MCF 10A (cell line): ENCODE results near the gene HERPUD1. TPM values are rescaled to one million over a fixed set of nuclear protein-coding genes. Genes with fewer than 3 reads are reported as not detected.

ENCODE experiments used
- BruUV-seq: library from RNA; stranded (reverse); fragments of 400-500 nt; replicated peaks from 2 replicates; lab custom pipeline; 2021; lab: Mats Ljungman, UMichigan
- CTCF ChIA-PET: fragments of 300-600 bp; sonication (Branson Sonifier 250); formaldehyde crosslinking; extraction: SDS; loops from one replicate; lab custom pipeline; 2021; ENCODE audit warnings: antibody characterized with exemption, inconsistent platforms; lab: Yijun Ruan, JAX
- POLR2A ChIA-PET: fragments of 300-600, 350-650 bp; sonication (Branson Sonifier 250); formaldehyde crosslinking; extraction: SDS; loops from one replicate; lab custom pipeline; 2020; ENCODE audit warnings: antibody characterized with exemption, inconsistent platforms; lab: Yijun Ruan, JAX
- DNase-seq: peaks from one replicate; pipeline ENCODE4 v3.0.0-alpha.2; 2018; ENCODE audit not compliant: unreplicated experiment
- H3K27ac Mint-ChIP-seq: one replicate; pipeline ENCODE4 v1.8.0; 2022; ENCODE audit warnings: mild to moderate bottlenecking, low read depth, mixed read lengths; ENCODE audit not compliant: unreplicated experiment
- H3K27me3 Mint-ChIP-seq: one replicate; pipeline ENCODE4 v1.8.0; 2022; ENCODE audit warnings: mixed read lengths; ENCODE audit not compliant: insufficient read depth, unreplicated experiment
- H3K36me3 Mint-ChIP-seq: one replicate; pipeline ENCODE4 v1.8.0; 2022; ENCODE audit warnings: mild to moderate bottlenecking, moderate library complexity, mixed read lengths; ENCODE audit not compliant: insufficient read depth, unreplicated experiment
- H3K4me1 Mint-ChIP-seq: one replicate; pipeline ENCODE4 v1.8.0; 2022; ENCODE audit warnings: mixed read lengths; ENCODE audit not compliant: insufficient read depth, unreplicated experiment
- H3K4me3 Mint-ChIP-seq: one replicate; pipeline ENCODE4 v1.8.0; 2022; ENCODE audit warnings: mild to moderate bottlenecking, moderate library complexity, mixed read lengths; ENCODE audit not compliant: unreplicated experiment
- H3K9me3 Mint-ChIP-seq: one replicate; pipeline ENCODE4 v1.8.0; 2022; ENCODE audit warnings: mixed read lengths; ENCODE audit not compliant: unreplicated experiment
- CTCF ChIP-seq: fragments of 200-600 bp; IDR thresholded peaks from one replicate; pipeline ENCODE4 v1.8.0; 2022; ENCODE audit warnings: antibody characterized with exemption, mild to moderate bottlenecking; ENCODE audit not compliant: unreplicated experiment
- intact Hi-C: fragments of 100-400 bp; cut with micrococcal nuclease; formaldehyde crosslinking; loops from 2 replicates; pipeline ENCODE4 v1.14.1; 2022
- total RNA-seq: library from RNA; stranded (reverse); gene quantifications from 2 replicates; pipeline ENCODE4 v1.2.3, GENCODE V29; 2022

Gene HERPUD1
- total RNA-seq, 1 experiment from 2014 or later = 201 TPM

GRCh38 chr16:56903866-56904265 is 28.1 kb upstream of the HERPUD1 start:
- Mint-ChIP-seq H3K36me3 (peaks cover 6% of the 10 kb centered on the region), H3K27me3 (peaks cover 28% of the 10 kb centered on the region), H3K4me3 (no peak overlapping the region), H3K4me1 (no peaks in the 10 kb centered on the region), H3K9me3 (no peaks in the 10 kb centered on the region), H3K27ac (no peak overlapping the region)
- BruUV-seq = no TSS peak
- DNase-seq = no peak
- no peak for TF ChIP-seq CTCF
- intact Hi-C loops = no loop called here
- ChIA-PET CTCF (no interaction called here), POLR2A (no interaction called here)

- TF ChIP-seq CTCF = no peak
- CTCF ChIA-PET = interaction anchor here (0.6 kb wide), 1 partner anchor 20 kb away, joined by 3 read pairs; no protein-coding TSS in a partner anchor
- H3K27ac Mint-ChIP-seq = no peak overlapping the region
- H3K27me3 Mint-ChIP-seq = no peaks in the 10 kb centered on the region
- no peak for DNase-seq
- no TSS peak for BruUV-seq
- peaks cover 6% of the 10 kb centered on the region for H3K36me3 Mint-ChIP-seq
- peaks cover under 1% of the 10 kb centered on the region for H3K4me1 Mint-ChIP-seq
- H3K4me3 Mint-ChIP-seq = no peak overlapping the region
- POLR2A ChIA-PET = no interaction called here
- intact Hi-C loops = no loop called here
- H3K9me3 Mint-ChIP-seq = no peaks in the 10 kb centered on the region
Measured at GRCh38 chr16:56907401-56907800, 24.5 kb upstream of the HERPUD1 start.

GRCh38 chr16:56909527-56909979 is 22.4 kb upstream of the HERPUD1 start:
- H3K4me3 Mint-ChIP-seq = no peak overlapping the region
- no peaks in the 10 kb centered on the region for H3K9me3 Mint-ChIP-seq
- no TSS peak for BruUV-seq
- H3K27me3 Mint-ChIP-seq = no peaks in the 10 kb centered on the region
- TF ChIP-seq CTCF = no peak
- H3K4me1 Mint-ChIP-seq = peaks cover 6% of the 10 kb centered on the region
- no peaks in the 10 kb centered on the region for H3K36me3 Mint-ChIP-seq
- no peak for DNase-seq
- CTCF ChIA-PET = interaction anchor here (0.6 kb wide), 2 partner anchors 96 to 780 kb away, joined by 3 to 4 read pairs; no protein-coding TSS in a partner anchor
- POLR2A ChIA-PET = interaction anchor here (0.7 to 1.5 kb wide), 2 partner anchors 22 to 34 kb away, joined by 3 read pairs; no protein-coding TSS in a partner anchor
- intact Hi-C loops = no loop called here
- H3K27ac Mint-ChIP-seq = no peak overlapping the region

GRCh38 chr16:56910112-56910511 is 21.8 kb upstream of the HERPUD1 start:
- H3K4me1 Mint-ChIP-seq = peaks cover 6% of the 10 kb centered on the region
- no peaks in the 10 kb centered on the region for H3K9me3 Mint-ChIP-seq
- ChIA-PET CTCF (interaction anchor here (0.6 kb wide), 2 partner anchors 95 to 780 kb away, joined by 3 to 4 read pairs; no protein-coding TSS in a partner anchor), POLR2A (interaction anchor here (1.1 to 1.5 kb wide), 2 partner anchors 21 to 23 kb away, joined by 3 to 7 read pairs; no protein-coding TSS in a partner anchor)
- H3K27ac Mint-ChIP-seq = no peak overlapping the region
- no peak for TF ChIP-seq CTCF
- no peaks in the 10 kb centered on the region for H3K36me3 Mint-ChIP-seq
- BruUV-seq = no TSS peak
- H3K4me3 Mint-ChIP-seq = no peak overlapping the region
- intact Hi-C loops = no loop called here
- H3K27me3 Mint-ChIP-seq = no peaks in the 10 kb centered on the region
- DNase-seq = no peak
